Keratinocyte (primary cell): ENCODE data around the gene FCRL2. TPM values are rescaled to one million over a fixed set of nuclear protein-coding genes. Genes with fewer than 3 reads are reported as not detected.

ENCODE experiments used
- DNase-seq: peaks from one replicate; pipeline ENCODE4 v3.0.0-alpha.2; 2011; ENCODE audit warnings: low read depth, missing footprints, low spot score
- FAIRE-seq: peaks from 2 replicates; lab custom pipeline; 2011; peaks lifted over from hg19 to GRCh38; lab: Jason Lieb, UNC
- H2AFZ ChIP-seq: 2 replicates; pipeline ENCODE4 v1.6.0; 2012; ENCODE audit warnings: low read length, control low read depth, inconsistent platforms; ENCODE audit not compliant: control insufficient read depth
- H3K27ac ChIP-seq: 2 replicates; pipeline ENCODE4 v1.5.1; 2011; ENCODE audit warnings: low read length; ENCODE audit not compliant: control insufficient read depth, insufficient read depth
- H3K27me3 ChIP-seq: 3 replicates; pipeline ENCODE4 v1.6.0; 2011; ENCODE audit warnings: low read length; ENCODE audit not compliant: control insufficient read depth, insufficient read depth; ENCODE audit errors: extremely low read depth
- H3K36me3 ChIP-seq, 2 experiments: 2 replicates in 1 of 2; 3 replicates in 1 of 2; pipeline ENCODE4 v1.5.1; 2011; ENCODE audit warnings: low read length in 2 of 2, mild to moderate bottlenecking in 1 of 2; ENCODE audit not compliant: control insufficient read depth in 2 of 2, insufficient read depth in 2 of 2; ENCODE audit errors: extremely low read depth in 1 of 2
- H3K4me1 ChIP-seq: 3 replicates; pipeline ENCODE4 v1.5.1; 2011; ENCODE audit warnings: low read length; ENCODE audit not compliant: control insufficient read depth, insufficient read depth; ENCODE audit errors: extremely low read depth
- H3K4me2 ChIP-seq: 3 replicates; pipeline ENCODE4 v1.6.0; 2011; ENCODE audit warnings: low read depth, low read length; ENCODE audit not compliant: control insufficient read depth, insufficient read depth; ENCODE audit errors: extremely low read depth
- H3K4me3 ChIP-seq, 3 experiments: fragments of 200-600 bp in 1 of 3; sonication (generic) in 1 of 3; 2 replicates in 2 of 3; 3 replicates in 1 of 3; pipeline ENCODE4 v1.5.1; 2011 to 2016; ENCODE audit warnings: low read length in 3 of 3, mild to moderate bottlenecking in 3 of 3, control low read depth in 2 of 3, inconsistent platforms in 1 of 3, low read depth in 1 of 3, mixed read lengths in 1 of 3, mixed run types in 1 of 3, moderate library complexity in 1 of 3; ENCODE audit not compliant: control insufficient read depth in 2 of 3, insufficient read depth in 2 of 3; ENCODE audit errors: extremely low read depth in 1 of 3
- H3K79me2 ChIP-seq: 2 replicates; pipeline ENCODE4 v1.6.0; 2012; ENCODE audit warnings: low read length; ENCODE audit not compliant: control insufficient read depth, insufficient read depth
- H3K9ac ChIP-seq: 3 replicates; pipeline ENCODE4 v1.6.0; 2011; ENCODE audit warnings: low read length; ENCODE audit not compliant: control insufficient read depth, insufficient read depth; ENCODE audit errors: extremely low read depth
- H3K9me1 ChIP-seq: 3 replicates; pipeline ENCODE4 v1.6.0; 2011; ENCODE audit warnings: low read length; ENCODE audit not compliant: control insufficient read depth, insufficient read depth; ENCODE audit errors: extremely low read depth
- H3K9me3 ChIP-seq: 2 replicates; pipeline ENCODE4 v1.5.1; 2012; ENCODE audit warnings: low read depth, low read length; ENCODE audit not compliant: control insufficient read depth
- H4K20me1 ChIP-seq: 3 replicates; pipeline ENCODE4 v1.6.0; 2011; ENCODE audit warnings: low read length; ENCODE audit not compliant: control insufficient read depth, insufficient read depth; ENCODE audit errors: extremely low read depth
- EZH2 ChIP-seq: IDR thresholded peaks from one replicate; pipeline ENCODE4 v1.6.1; 2012; ENCODE audit warnings: inconsistent platforms, mild to moderate bottlenecking, low read length, moderate library complexity
- dilution Hi-C: fragments of 300-500 bp; cut with MboI; formaldehyde crosslinking; loops from one replicate; pipeline ENCODE4 v1.7.0; 2020; ENCODE audit warnings: low sequenced_read_pairs; ENCODE audit not compliant: extremely low pct_ligation_motif_present
- polyA plus RNA-seq, 5 experiments: library from polyadenylated mRNA; depleted of rRNA in 3 of 5; stranded (reverse) in 3 of 5; stranded (forward) in 1 of 5; unstranded in 1 of 5; fragments of >200 nt; gene quantifications; 1 replicate in 1 of 5; 2 replicates in 3 of 5; 3 replicates in 1 of 5; pipeline versions ENCODE4 v1.2.1 to v1.2.3, GENCODE V29; 2011 to 2012; ENCODE audit warnings: missing spikeins in 2 of 5, low read depth in 1 of 5, low replicate concordance in 1 of 5
- TF ChIP-seq, protein P1 (sequence below), 3 experiments: IDR thresholded peaks in 1 of 3; conservative IDR thresholded peaks in 1 of 3; optimal IDR thresholded peaks in 1 of 3; 2 replicates in 2 of 3; 3 replicates in 1 of 3; pipeline versions ENCODE3 to v1.5.1; 2011; ENCODE audit warnings: low read length in 3 of 3, mild to moderate bottlenecking in 3 of 3, moderate library complexity in 2 of 3, control low read depth in 1 of 3, inconsistent platforms in 1 of 3; ENCODE audit not compliant: insufficient read depth in 2 of 3; ENCODE audit errors: extremely low read depth in 1 of 3

The FCRL2 gene
- polyA plus RNA-seq, 1 donor (not counting 4 experiments of a cell fraction or from before 2014, with no cell fraction given): not detected

- Histone ChIP-seq H3K36me3 (no peaks in the 10 kb centered on the region), H3K27me3 (no peaks in the 10 kb centered on the region), H3K4me3 (no peak overlapping the region), H3K9ac (no peak overlapping the region), H3K79me2 (no peaks in the 10 kb centered on the region), H3K4me1 (no peaks in the 10 kb centered on the region), H3K9me3 (no peaks in the 10 kb centered on the region), H2AFZ (no peak overlapping the region), H3K9me1 (no peaks in the 10 kb centered on the region), H4K20me1 (no peaks in the 10 kb centered on the region), H3K27ac (no peak overlapping the region), H3K4me2 (no peak overlapping the region)
- no peak for FAIRE-seq
- DNase-seq: no peak
- TF ChIP-seq EZH2: no peak
- TF ChIP-seq, protein P1, sequence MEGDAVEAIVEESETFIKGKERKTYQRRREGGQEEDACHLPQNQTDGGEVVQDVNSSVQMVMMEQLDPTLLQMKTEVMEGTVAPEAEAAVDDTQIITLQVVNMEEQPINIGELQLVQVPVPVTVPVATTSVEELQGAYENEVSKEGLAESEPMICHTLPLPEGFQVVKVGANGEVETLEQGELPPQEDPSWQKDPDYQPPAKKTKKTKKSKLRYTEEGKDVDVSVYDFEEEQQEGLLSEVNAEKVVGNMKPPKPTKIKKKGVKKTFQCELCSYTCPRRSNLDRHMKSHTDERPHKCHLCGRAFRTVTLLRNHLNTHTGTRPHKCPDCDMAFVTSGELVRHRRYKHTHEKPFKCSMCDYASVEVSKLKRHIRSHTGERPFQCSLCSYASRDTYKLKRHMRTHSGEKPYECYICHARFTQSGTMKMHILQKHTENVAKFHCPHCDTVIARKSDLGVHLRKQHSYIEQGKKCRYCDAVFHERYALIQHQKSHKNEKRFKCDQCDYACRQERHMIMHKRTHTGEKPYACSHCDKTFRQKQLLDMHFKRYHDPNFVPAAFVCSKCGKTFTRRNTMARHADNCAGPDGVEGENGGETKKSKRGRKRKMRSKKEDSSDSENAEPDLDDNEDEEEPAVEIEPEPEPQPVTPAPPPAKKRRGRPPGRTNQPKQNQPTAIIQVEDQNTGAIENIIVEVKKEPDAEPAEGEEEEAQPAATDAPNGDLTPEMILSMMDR (optimal IDR thresholded peaks at IDR 0.05 in 1 of 3, IDR thresholded peaks at IDR 0.05 in 1 of 3, conservative IDR thresholded peaks at IDR 0.05 in 1 of 3; ENCODE audit: extremely low read depth in 1 of 3, insufficient read depth in 2 of 3, low read length in 3 of 3): no peak
- dilution Hi-C loops: no loop called here
Observed at GRCh38 chr1:157766792-157767191, 10.1 kb downstream of the FCRL2 start.

DNA sequence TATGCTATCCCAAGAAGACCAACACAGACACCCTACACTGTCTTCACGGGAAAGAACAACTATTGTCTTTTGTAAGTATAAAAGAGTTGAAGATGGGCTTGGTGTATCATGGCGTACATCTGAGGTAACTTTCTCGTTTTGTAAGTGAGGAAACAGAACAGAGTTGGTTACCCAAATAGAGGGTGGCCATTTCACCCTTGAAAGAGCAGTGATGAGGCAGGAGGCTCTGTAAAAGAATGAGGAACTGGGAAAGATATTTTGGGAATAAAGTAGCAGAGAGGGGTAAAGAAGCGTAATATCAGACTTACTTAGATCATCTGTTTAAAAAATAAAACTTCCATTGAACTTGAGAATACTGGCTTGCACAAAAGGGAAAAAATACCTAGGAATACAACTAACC lies 18.9 kb downstream of the FCRL2 start:
- Histone ChIP-seq H4K20me1 (no peaks in the 10 kb centered on the region), H3K9me1 (no peaks in the 10 kb centered on the region), H3K9ac (no peak overlapping the region), H3K79me2 (no peaks in the 10 kb centered on the region), H2AFZ (no peak overlapping the region), H3K27me3 (no peaks in the 10 kb centered on the region), H3K4me3 (no peak overlapping the region), H3K9me3 (no peaks in the 10 kb centered on the region), H3K27ac (no peak overlapping the region), H3K4me2 (no peak overlapping the region), H3K36me3 (no peaks in the 10 kb centered on the region), H3K4me1 (no peaks in the 10 kb centered on the region)
- TF ChIP-seq, protein P1 (optimal IDR thresholded peaks at IDR 0.05 in 1 of 3, IDR thresholded peaks at IDR 0.05 in 1 of 3, conservative IDR thresholded peaks at IDR 0.05 in 1 of 3; ENCODE audit: extremely low read depth in 1 of 3, insufficient read depth in 2 of 3, low read length in 3 of 3): no peak
- TF ChIP-seq EZH2: no peak
- DNase-seq (no peak), FAIRE-seq (no peak)
- dilution Hi-C loops: no loop called here
